WTC11 (cell line): ENCODE measurements around the gene ZNF213. TPM values are rescaled to one million over a fixed set of nuclear protein-coding genes. Genes with fewer than 3 reads are reported as not detected.

Source experiments
- ELF4 ChIP-seq: sonication (generic); formaldehyde crosslinking; IDR thresholded peaks from 2 replicates; pipeline ENCODE4 v1.8.1; 2022; ENCODE audit warnings: low read depth, mild to moderate bottlenecking, moderate library complexity, missing genetic modification reagents
- EMX1 ChIP-seq: fragments of 250-450 bp; sonication (Bioruptor Pico); IDR thresholded peaks from 2 replicates; pipeline ENCODE4 v1.8.0; 2021; ENCODE audit warnings: mild to moderate bottlenecking
- ETV6 ChIP-seq: sonication (generic); formaldehyde crosslinking; IDR thresholded peaks from 2 replicates; pipeline ENCODE4 v1.8.1; 2022; ENCODE audit warnings: mild to moderate bottlenecking, missing genetic modification reagents
- FOXJ3 ChIP-seq: sonication (generic); formaldehyde crosslinking; IDR thresholded peaks from 2 replicates; pipeline ENCODE4 v1.9.0; 2021; ENCODE audit warnings: missing genetic modification reagents, mild to moderate bottlenecking, borderline replicate concordance
- FOXK1 ChIP-seq: sonication (generic); formaldehyde crosslinking; IDR thresholded peaks from 2 replicates; pipeline ENCODE4 v1.8.0; 2022; ENCODE audit warnings: mild to moderate bottlenecking, moderate library complexity, missing genetic modification reagents
- GTF2I ChIP-seq: fragments of 250-450 bp; sonication (Bioruptor Pico); conservative IDR thresholded peaks from 2 replicates; pipeline ENCODE4 v1.4.0; 2021; ENCODE audit warnings: mild to moderate bottlenecking
- HMGA2 ChIP-seq: fragments of 250-450 bp; sonication (Bioruptor Pico); IDR thresholded peaks from 2 replicates; pipeline ENCODE4 v1.4.0; 2021; ENCODE audit warnings: mild to moderate bottlenecking, moderate library complexity
- JUN ChIP-seq: sonication (generic); formaldehyde crosslinking; IDR thresholded peaks from 2 replicates; pipeline ENCODE4 v1.8.0; 2023; ENCODE audit warnings: mild to moderate bottlenecking, missing genetic modification reagents
- MXD4 ChIP-seq: fragments of 250-450 bp; sonication (Bioruptor Pico); IDR thresholded peaks from 2 replicates; pipeline ENCODE4 v1.8.0; 2021; ENCODE audit warnings: mild to moderate bottlenecking, moderate library complexity, borderline replicate concordance
- NR2C2 ChIP-seq: sonication (generic); formaldehyde crosslinking; IDR thresholded peaks from 2 replicates; pipeline ENCODE4 v1.8.0; 2022; ENCODE audit warnings: mild to moderate bottlenecking, missing genetic modification reagents
- NR3C1 ChIP-seq: sonication (generic); formaldehyde crosslinking; conservative IDR thresholded peaks from 2 replicates; pipeline ENCODE4 v1.8.1; 2023; ENCODE audit warnings: low read depth, mild to moderate bottlenecking, missing genetic modification reagents
- OVOL2 ChIP-seq: fragments of 250-450 bp; sonication (Bioruptor Pico); IDR thresholded peaks from 2 replicates; pipeline ENCODE4 v1.9.0; 2021; ENCODE audit warnings: mild to moderate bottlenecking, borderline replicate concordance
- PRRX2 ChIP-seq: fragments of 250-450 bp; sonication (Bioruptor Pico); IDR thresholded peaks from 2 replicates; pipeline ENCODE4 v1.8.0; 2021; ENCODE audit warnings: mild to moderate bottlenecking
- RELA ChIP-seq: sonication (generic); formaldehyde crosslinking; IDR thresholded peaks from 2 replicates; pipeline ENCODE4 v1.8.1; 2022; ENCODE audit warnings: missing genetic modification reagents, mild to moderate bottlenecking, borderline replicate concordance
- SMAD4 ChIP-seq: sonication (generic); formaldehyde crosslinking; IDR thresholded peaks from 2 replicates; pipeline ENCODE4 v1.8.0; 2022; ENCODE audit warnings: mild to moderate bottlenecking, missing genetic modification reagents
- TCF7 ChIP-seq: sonication (generic); formaldehyde crosslinking; IDR thresholded peaks from 2 replicates; pipeline ENCODE4 v1.8.0; 2022; ENCODE audit warnings: mild to moderate bottlenecking, low read depth, missing genetic modification reagents, moderate library complexity
- TEAD1 ChIP-seq: sonication (generic); formaldehyde crosslinking; IDR thresholded peaks from 2 replicates; pipeline ENCODE4 v1.8.0; 2022; ENCODE audit warnings: mild to moderate bottlenecking, missing genetic modification reagents
- TEAD4 ChIP-seq: sonication (generic); formaldehyde crosslinking; IDR thresholded peaks from 2 replicates; pipeline ENCODE4 v1.8.0; 2022; ENCODE audit warnings: mild to moderate bottlenecking, missing genetic modification reagents
- ZBTB21 ChIP-seq: sonication (generic); formaldehyde crosslinking; IDR thresholded peaks from 2 replicates; pipeline ENCODE4 v1.8.1; 2023; ENCODE audit warnings: mild to moderate bottlenecking, missing genetic modification reagents, borderline replicate concordance
- ZNF121 ChIP-seq: sonication (generic); formaldehyde crosslinking; IDR thresholded peaks from 2 replicates; pipeline ENCODE4 v1.8.0; 2023; ENCODE audit warnings: missing genetic modification reagents
- ZNF138 ChIP-seq: sonication (generic); formaldehyde crosslinking; conservative IDR thresholded peaks from 2 replicates; pipeline ENCODE4 v1.8.1; 2022; ENCODE audit warnings: mild to moderate bottlenecking, moderate library complexity, missing genetic modification reagents
- ZNF219 ChIP-seq: sonication (generic); formaldehyde crosslinking; IDR thresholded peaks from 2 replicates; pipeline ENCODE4 v1.8.0; 2023; ENCODE audit warnings: missing genetic modification reagents, mild to moderate bottlenecking, borderline replicate concordance
- ZNF317 ChIP-seq: sonication (generic); formaldehyde crosslinking; IDR thresholded peaks from 2 replicates; pipeline ENCODE4 v1.8.1; 2023; ENCODE audit warnings: low read depth, mild to moderate bottlenecking, moderate library complexity, missing genetic modification reagents, borderline replicate concordance
- ZNF396 ChIP-seq: fragments of 250-450 bp; sonication (Bioruptor Pico); IDR thresholded peaks from 2 replicates; pipeline ENCODE4 v1.8.0; 2021; ENCODE audit warnings: mild to moderate bottlenecking, moderate library complexity, borderline replicate concordance
- ZNF416 ChIP-seq: fragments of 250-450 bp; sonication (Bioruptor Pico); IDR thresholded peaks from 2 replicates; pipeline ENCODE4 v1.9.0; 2021; ENCODE audit warnings: mild to moderate bottlenecking, inconsistent platforms
- total RNA-seq: library from RNA; stranded (reverse); gene quantifications from 3 replicates; pipeline ENCODE4 v1.2.3, GENCODE V29; 2021
- TF ChIP-seq, protein P1 (sequence below): sonication (generic); formaldehyde crosslinking; IDR thresholded peaks from 2 replicates; pipeline ENCODE4 v1.8.0; 2022; ENCODE audit warnings: mild to moderate bottlenecking, missing genetic modification reagents
- TF ChIP-seq, protein P2 (sequence below): sonication (generic); formaldehyde crosslinking; IDR thresholded peaks from 2 replicates; pipeline ENCODE4 v1.8.1; 2023; ENCODE audit warnings: mild to moderate bottlenecking, missing genetic modification reagents, moderate library complexity
- TF ChIP-seq, protein P3 (sequence below): fragments of 200-600 bp; IDR thresholded peaks from 2 replicates; pipeline ENCODE4 v1.8.0; 2022; ENCODE audit warnings: antibody characterized with exemption
- TF ChIP-seq, protein P4 (sequence below): sonication (generic); formaldehyde crosslinking; IDR thresholded peaks from 2 replicates; pipeline ENCODE4 v1.8.1; 2023; ENCODE audit warnings: mild to moderate bottlenecking, missing genetic modification reagents
- TF ChIP-seq, protein P5 (sequence below): sonication (generic); formaldehyde crosslinking; IDR thresholded peaks from 2 replicates; pipeline ENCODE4 v1.8.1; 2023; ENCODE audit warnings: mild to moderate bottlenecking, missing genetic modification reagents, moderate library complexity
- TF ChIP-seq, protein P6 (sequence below): sonication (generic); formaldehyde crosslinking; IDR thresholded peaks from 2 replicates; pipeline ENCODE4 v1.8.0; 2022; ENCODE audit warnings: mild to moderate bottlenecking, missing genetic modification reagents

ZNF213 gene
- total RNA-seq, 1 experiment from 2014 or later: 11.6 TPM

DNA sequence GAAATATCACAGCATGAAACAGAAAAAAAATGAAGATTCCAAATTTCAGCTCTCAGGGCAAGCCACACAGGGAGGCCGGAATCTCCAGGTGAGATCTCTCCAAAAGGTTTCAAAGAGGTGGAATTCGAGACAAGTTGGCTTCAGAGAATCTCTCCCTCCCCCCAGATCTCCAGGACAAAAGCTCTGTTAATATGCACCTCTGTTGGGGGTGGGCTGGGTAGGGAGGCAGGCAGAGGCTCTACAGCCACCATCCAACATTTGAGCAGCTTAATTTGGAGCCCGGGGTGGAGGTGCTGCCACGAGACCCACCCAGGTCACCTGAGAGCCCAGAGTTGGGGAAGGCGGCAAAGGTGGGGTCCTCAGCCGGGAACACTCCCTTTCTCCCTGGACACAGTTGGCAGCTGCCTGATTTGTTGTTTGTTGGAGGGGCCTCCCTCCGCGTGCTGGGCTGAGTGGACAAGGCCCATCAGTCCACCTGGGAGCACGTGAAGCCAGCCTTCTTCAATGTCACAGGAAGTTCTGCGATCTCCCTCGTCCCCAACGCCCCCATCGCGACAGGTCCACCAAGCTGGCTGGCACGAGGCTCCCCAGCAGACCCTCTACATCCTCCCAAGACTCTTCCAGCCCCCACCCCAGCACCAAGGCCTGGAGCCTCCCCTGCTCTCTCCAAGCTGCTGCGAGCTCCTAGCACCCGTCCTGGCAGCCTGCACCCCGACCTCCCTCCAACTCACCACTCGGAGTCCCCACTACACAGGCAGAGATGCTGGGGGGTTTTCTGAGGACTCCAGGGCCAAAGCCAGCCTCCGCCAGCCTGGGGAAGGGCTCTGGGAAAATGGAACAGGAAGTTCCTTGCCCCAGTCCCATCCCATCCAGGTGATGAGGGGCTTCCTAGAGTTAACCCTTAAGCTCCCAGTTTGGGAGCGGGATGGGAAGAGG is 36.1 kb upstream of the ZNF213 start, which contains the start of gene ZSCAN10 (continued):
- TF ChIP-seq SMAD4 (peak; percentile 14; the same call in 1 of the 2 replicates), HMGA2 (no peak), ZNF138 (0 out of 2 replicates have a peak, but pooled peaks have one; percentile 78), ZBTB21 (CRISPR knock-in tag) (no peak), GTF2I (CRISPR knock-in tag) (no peak), PRRX2 (peak; percentile 59; the same call in 1 of the 2 replicates), ZNF317 (CRISPR knock-in tag) (no peak), EMX1 (CRISPR knock-in tag) (no peak), ZNF219 (CRISPR knock-in tag) (no peak), TEAD4 (CRISPR knock-in tag) (no peak), MXD4 (CRISPR knock-in tag) (no peak), ZNF416 (CRISPR knock-in tag) (0 out of 2 replicates have a peak, but pooled peaks have one; percentile 9), NR2C2 (CRISPR knock-in tag) (no peak), ZNF396 (CRISPR knock-in tag) (no peak), ETV6 (CRISPR knock-in tag) (peak; percentile 75; the same call in 1 of the 2 replicates), TCF7 (CRISPR knock-in tag) (no peak), NR3C1 (no peak; the same call in 1 of the 2 replicates), ELF4 (no peak), OVOL2 (CRISPR knock-in tag) (no peak), JUN (peak; percentile 61), FOXJ3 (CRISPR knock-in tag) (0 out of 2 replicates have a peak, but pooled peaks have one; percentile 10), ZNF121 (CRISPR knock-in tag) (no peak), TEAD1 (CRISPR knock-in tag) (no peak; the same call in 1 of the 2 replicates), RELA (CRISPR knock-in tag) (no peak), FOXK1 (CRISPR knock-in tag) (no peak)
- TF ChIP-seq, protein P1, sequence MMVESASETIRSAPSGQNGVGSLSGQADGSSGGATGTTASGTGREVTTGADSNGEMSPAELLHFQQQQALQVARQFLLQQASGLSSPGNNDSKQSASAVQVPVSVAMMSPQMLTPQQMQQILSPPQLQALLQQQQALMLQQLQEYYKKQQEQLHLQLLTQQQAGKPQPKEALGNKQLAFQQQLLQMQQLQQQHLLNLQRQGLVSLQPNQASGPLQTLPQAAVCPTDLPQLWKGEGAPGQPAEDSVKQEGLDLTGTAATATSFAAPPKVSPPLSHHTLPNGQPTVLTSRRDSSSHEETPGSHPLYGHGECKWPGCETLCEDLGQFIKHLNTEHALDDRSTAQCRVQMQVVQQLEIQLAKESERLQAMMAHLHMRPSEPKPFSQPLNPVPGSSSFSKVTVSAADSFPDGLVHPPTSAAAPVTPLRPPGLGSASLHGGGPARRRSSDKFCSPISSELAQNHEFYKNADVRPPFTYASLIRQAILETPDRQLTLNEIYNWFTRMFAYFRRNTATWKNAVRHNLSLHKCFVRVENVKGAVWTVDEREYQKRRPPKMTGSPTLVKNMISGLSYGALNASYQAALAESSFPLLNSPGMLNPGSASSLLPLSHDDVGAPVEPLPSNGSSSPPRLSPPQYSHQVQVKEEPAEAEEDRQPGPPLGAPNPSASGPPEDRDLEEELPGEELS (CRISPR knock-in tag): peak; percentile 59; the same call in 1 of the 2 replicates
- TF ChIP-seq, protein P2, sequence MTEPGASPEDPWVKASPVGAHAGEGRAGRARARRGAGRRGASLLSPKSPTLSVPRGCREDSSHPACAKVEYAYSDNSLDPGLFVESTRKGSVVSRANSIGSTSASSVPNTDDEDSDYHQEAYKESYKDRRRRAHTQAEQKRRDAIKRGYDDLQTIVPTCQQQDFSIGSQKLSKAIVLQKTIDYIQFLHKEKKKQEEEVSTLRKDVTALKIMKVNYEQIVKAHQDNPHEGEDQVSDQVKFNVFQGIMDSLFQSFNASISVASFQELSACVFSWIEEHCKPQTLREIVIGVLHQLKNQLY (CRISPR knock-in tag): no peak
- TF ChIP-seq, protein P3, sequence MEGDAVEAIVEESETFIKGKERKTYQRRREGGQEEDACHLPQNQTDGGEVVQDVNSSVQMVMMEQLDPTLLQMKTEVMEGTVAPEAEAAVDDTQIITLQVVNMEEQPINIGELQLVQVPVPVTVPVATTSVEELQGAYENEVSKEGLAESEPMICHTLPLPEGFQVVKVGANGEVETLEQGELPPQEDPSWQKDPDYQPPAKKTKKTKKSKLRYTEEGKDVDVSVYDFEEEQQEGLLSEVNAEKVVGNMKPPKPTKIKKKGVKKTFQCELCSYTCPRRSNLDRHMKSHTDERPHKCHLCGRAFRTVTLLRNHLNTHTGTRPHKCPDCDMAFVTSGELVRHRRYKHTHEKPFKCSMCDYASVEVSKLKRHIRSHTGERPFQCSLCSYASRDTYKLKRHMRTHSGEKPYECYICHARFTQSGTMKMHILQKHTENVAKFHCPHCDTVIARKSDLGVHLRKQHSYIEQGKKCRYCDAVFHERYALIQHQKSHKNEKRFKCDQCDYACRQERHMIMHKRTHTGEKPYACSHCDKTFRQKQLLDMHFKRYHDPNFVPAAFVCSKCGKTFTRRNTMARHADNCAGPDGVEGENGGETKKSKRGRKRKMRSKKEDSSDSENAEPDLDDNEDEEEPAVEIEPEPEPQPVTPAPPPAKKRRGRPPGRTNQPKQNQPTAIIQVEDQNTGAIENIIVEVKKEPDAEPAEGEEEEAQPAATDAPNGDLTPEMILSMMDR: no peak
- TF ChIP-seq, protein P4, sequence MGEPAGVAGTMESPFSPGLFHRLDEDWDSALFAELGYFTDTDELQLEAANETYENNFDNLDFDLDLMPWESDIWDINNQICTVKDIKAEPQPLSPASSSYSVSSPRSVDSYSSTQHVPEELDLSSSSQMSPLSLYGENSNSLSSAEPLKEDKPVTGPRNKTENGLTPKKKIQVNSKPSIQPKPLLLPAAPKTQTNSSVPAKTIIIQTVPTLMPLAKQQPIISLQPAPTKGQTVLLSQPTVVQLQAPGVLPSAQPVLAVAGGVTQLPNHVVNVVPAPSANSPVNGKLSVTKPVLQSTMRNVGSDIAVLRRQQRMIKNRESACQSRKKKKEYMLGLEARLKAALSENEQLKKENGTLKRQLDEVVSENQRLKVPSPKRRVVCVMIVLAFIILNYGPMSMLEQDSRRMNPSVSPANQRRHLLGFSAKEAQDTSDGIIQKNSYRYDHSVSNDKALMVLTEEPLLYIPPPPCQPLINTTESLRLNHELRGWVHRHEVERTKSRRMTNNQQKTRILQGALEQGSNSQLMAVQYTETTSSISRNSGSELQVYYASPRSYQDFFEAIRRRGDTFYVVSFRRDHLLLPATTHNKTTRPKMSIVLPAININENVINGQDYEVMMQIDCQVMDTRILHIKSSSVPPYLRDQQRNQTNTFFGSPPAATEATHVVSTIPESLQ (CRISPR knock-in tag): no peak
- TF ChIP-seq, protein P5, sequence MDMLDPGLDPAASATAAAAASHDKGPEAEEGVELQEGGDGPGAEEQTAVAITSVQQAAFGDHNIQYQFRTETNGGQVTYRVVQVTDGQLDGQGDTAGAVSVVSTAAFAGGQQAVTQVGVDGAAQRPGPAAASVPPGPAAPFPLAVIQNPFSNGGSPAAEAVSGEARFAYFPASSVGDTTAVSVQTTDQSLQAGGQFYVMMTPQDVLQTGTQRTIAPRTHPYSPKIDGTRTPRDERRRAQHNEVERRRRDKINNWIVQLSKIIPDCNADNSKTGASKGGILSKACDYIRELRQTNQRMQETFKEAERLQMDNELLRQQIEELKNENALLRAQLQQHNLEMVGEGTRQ (CRISPR knock-in tag): 0 out of 2 replicates have a peak, but pooled peaks have one; percentile 29
- TF ChIP-seq, protein P6, sequence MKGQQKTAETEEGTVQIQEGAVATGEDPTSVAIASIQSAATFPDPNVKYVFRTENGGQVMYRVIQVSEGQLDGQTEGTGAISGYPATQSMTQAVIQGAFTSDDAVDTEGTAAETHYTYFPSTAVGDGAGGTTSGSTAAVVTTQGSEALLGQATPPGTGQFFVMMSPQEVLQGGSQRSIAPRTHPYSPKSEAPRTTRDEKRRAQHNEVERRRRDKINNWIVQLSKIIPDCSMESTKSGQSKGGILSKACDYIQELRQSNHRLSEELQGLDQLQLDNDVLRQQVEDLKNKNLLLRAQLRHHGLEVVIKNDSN: no peak; the same call in none of the 2 replicates
